Neutrophil (primary cell): Measurements from ENCODE around the gene OPA1.

Source experiments
- H3K27ac ChIP-seq: fragments of 200-600 bp; sonication (generic); 2 replicates; pipeline ENCODE4 v1.5.1; 2016; ENCODE audit warnings: mild to moderate bottlenecking, moderate library complexity
- H3K27me3 ChIP-seq: fragments of 200-600 bp; sonication (generic); 2 replicates; pipeline ENCODE4 v1.6.0; 2016; ENCODE audit warnings: mild to moderate bottlenecking
- H3K36me3 ChIP-seq: fragments of 200-600 bp; sonication (generic); 2 replicates; pipeline ENCODE4 v1.5.1; 2017
- H3K4me1 ChIP-seq, 2 experiments: fragments of 200-600 bp in 1 of 2; sonication (generic) in 1 of 2; 1 replicate in 1 of 2; 2 replicates in 1 of 2; pipeline versions ENCODE4 v1.5.1 to v1.6.1; 2013 to 2016; ENCODE audit warnings: low read depth in 1 of 2, low read length in 1 of 2, mild to moderate bottlenecking in 1 of 2, moderate library complexity in 1 of 2; ENCODE audit not compliant: control insufficient read depth in 1 of 2, insufficient read depth in 1 of 2
- H3K4me3 ChIP-seq, 2 experiments: fragments of 200-600 bp in 1 of 2; sonication (generic) in 1 of 2; 1 replicate in 1 of 2; 2 replicates in 1 of 2; pipeline ENCODE4 v1.5.1; 2013 to 2016; ENCODE audit warnings: low read depth in 1 of 2, low read length in 1 of 2, mild to moderate bottlenecking in 1 of 2, moderate library complexity in 1 of 2
- H3K9me3 ChIP-seq: fragments of 200-600 bp; sonication (generic); 2 replicates; pipeline ENCODE4 v1.5.1; 2016
- TF ChIP-seq, protein P1 (sequence below): fragments of 200-600 bp; sonication (generic); IDR thresholded peaks from 2 replicates; pipeline ENCODE4 v1.5.1; 2016; ENCODE audit warnings: antibody characterized with exemption

OPA1 gene

DNA sequence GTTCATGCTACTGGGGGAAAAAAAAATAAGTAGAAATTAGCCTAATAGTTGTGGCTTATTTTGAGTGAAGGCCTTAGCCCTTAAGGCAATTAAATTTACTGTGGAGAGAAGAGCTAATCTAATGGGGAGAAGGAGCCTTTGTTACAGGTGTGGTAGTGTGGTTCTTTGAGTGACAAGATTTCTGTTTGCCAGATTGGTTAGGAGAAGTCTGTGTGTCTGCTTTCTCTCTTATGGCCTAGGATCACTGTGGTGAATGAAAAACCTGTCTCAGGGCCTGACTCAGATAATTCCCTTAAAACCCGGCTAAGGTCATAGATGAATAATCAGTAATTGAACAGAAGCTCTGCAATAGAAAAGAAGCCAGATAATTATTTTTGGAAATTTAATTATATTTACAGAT lies 27.0 kb downstream of the OPA1 start:
- H3K4me1 ChIP-seq = no peaks in the 10 kb centered on the region
- no peaks in the 10 kb centered on the region for H3K27me3 ChIP-seq
- no peaks in the 10 kb centered on the region for H3K9me3 ChIP-seq
- no peak overlapping the region for H3K27ac ChIP-seq
- no peak overlapping the region for H3K4me3 ChIP-seq
- H3K36me3 ChIP-seq = peaks cover 54% of the 10 kb centered on the region
- TF ChIP-seq, protein P1, sequence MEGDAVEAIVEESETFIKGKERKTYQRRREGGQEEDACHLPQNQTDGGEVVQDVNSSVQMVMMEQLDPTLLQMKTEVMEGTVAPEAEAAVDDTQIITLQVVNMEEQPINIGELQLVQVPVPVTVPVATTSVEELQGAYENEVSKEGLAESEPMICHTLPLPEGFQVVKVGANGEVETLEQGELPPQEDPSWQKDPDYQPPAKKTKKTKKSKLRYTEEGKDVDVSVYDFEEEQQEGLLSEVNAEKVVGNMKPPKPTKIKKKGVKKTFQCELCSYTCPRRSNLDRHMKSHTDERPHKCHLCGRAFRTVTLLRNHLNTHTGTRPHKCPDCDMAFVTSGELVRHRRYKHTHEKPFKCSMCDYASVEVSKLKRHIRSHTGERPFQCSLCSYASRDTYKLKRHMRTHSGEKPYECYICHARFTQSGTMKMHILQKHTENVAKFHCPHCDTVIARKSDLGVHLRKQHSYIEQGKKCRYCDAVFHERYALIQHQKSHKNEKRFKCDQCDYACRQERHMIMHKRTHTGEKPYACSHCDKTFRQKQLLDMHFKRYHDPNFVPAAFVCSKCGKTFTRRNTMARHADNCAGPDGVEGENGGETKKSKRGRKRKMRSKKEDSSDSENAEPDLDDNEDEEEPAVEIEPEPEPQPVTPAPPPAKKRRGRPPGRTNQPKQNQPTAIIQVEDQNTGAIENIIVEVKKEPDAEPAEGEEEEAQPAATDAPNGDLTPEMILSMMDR = no peak

DNA sequence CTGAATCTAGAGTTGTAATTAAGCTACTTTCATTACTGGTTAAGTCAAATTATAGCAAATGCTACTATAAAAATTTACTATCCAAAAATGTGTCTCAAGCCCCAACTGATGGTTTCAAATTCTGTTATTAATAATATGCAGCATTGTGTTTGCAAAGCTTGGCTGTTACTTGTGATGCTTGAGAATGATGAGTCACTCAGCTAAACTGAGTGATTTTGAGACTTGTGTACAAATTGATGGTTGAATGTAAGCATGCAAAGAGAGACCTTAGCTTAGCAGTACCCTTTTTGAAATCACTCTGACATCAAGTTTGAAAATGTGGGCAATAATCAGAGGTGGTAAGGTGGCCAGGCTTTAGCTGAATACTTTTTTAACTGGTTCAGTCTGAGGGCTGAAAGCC lies 27.6 kb downstream of the OPA1 start:
- no peaks in the 10 kb centered on the region for H3K4me1 ChIP-seq
- TF ChIP-seq, protein P1 = no peak
- H3K27me3 ChIP-seq = no peaks in the 10 kb centered on the region
- H3K27ac ChIP-seq = no peak overlapping the region
- peaks cover 52% of the 10 kb centered on the region for H3K36me3 ChIP-seq
- no peaks in the 10 kb centered on the region for H3K9me3 ChIP-seq
- no peak overlapping the region for H3K4me3 ChIP-seq

DNA sequence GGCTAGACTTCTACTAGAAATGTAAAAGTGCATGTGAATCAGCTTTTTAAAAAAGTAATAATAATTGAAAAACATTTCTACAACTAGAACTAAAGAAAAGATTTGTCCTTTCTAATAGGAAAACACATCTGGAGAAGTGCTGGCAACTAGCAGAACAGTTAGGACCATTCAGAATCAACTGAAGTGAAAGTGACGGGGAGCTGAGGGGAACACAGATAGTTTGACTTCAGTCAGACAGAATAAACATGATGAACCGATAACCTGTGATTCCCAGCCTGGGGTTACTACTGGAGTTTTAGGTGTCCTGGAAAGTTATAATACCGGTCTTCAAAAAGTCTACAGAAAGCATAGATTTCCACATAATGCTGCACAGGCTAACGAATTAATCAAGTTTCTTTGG lies 28.1 kb downstream of the OPA1 start:
- Histone ChIP-seq H3K27me3 (no peaks in the 10 kb centered on the region), H3K4me1 (no peaks in the 10 kb centered on the region), H3K27ac (no peak overlapping the region), H3K4me3 (no peak overlapping the region), H3K9me3 (no peaks in the 10 kb centered on the region), H3K36me3 (peaks cover 56% of the 10 kb centered on the region)
- TF ChIP-seq, protein P1 = no peak

DNA sequence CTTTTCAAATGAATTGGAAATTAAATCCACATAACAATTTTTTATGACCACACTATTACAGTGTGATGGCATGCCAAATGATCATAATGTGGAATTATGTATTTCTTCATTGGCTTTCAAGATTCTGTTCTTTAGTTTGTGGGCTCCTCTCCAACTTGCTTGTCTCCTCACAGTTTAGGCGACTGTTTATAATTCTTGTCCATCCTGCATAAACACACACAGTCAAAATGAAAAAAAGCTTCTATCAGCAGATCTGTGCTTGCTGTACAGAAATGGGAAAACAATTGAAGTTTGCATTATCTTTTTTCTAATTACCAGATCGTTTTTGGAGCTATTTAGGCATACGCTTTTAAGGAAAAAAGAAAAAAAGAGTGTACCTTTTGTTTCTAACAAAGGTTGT lies 37.0 kb downstream of the OPA1 start:
- Histone ChIP-seq H3K4me1 (no peaks in the 10 kb centered on the region), H3K27me3 (no peaks in the 10 kb centered on the region), H3K9me3 (no peaks in the 10 kb centered on the region), H3K27ac (no peak overlapping the region), H3K36me3 (peaks cover 36% of the 10 kb centered on the region), H3K4me3 (no peak overlapping the region)
- TF ChIP-seq, protein P1 = no peak

DNA sequence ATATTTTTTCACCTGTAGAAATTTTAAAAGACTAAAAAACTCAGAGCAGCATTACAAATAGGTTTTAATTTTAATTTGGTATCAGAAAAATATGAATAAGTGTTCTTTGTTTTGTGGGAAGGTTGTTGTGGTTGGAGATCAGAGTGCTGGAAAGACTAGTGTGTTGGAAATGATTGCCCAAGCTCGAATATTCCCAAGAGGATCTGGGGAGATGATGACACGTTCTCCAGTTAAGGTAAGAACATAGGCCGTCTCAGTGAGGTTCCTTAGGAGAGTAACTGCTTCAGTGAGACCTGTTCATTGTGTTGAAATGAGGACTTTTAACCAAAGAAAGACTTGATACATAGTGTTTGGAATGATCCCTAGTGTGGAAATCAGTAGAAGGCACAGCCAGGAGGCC lies 44.8 kb downstream of the OPA1 start:
- Histone ChIP-seq H3K27ac (no peak overlapping the region), H3K27me3 (no peaks in the 10 kb centered on the region), H3K36me3 (peaks cover 62% of the 10 kb centered on the region), H3K4me1 (no peaks in the 10 kb centered on the region), H3K4me3 (no peak overlapping the region), H3K9me3 (no peaks in the 10 kb centered on the region)
- TF ChIP-seq, protein P1 = no peak

DNA sequence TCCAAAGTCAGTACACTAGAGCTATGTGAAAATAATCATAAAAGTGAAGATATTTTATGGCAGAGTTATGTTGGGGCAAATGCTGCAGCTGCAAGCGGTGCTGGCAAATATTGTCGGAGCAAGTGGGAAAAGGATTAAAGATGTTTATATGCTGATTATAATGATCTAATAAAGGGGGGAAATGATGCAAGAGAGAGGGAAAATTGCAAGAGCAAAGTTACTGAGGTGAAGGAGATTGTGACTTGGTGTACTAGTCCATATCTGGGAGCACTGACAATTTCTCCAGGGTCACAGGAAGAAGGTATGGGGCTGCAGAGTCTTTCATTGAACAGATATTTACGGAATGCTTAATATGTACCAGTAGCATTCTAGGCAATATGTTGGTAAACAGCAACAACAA lies 45.8 kb downstream of the OPA1 start:
- Histone ChIP-seq H3K27me3 (no peaks in the 10 kb centered on the region), H3K27ac (no peak overlapping the region), H3K36me3 (peaks cover 72% of the 10 kb centered on the region), H3K4me3 (no peak overlapping the region), H3K9me3 (no peaks in the 10 kb centered on the region), H3K4me1 (no peaks in the 10 kb centered on the region)
- TF ChIP-seq, protein P1 = no peak
